Spleen (tissue), 11 donors: Measurements from ENCODE around the gene RBM23. TPM values are rescaled to one million over a fixed set of nuclear protein-coding genes. Genes with fewer than 3 reads are reported as not detected.
"Not testable (repeated sequence)": the region's sequence is repeated elsewhere in the genome, so short reads cannot be mapped to it uniquely, and the experiment has no call there.

Source experiments
- DNase-seq: peaks from one replicate; pipeline ENCODE4 v3.0.0-alpha.2; 2020
- H3K27ac ChIP-seq, 8 donors: fragments of 200-600 bp; sonication (generic) in 7 of 8; 1 replicate in 4 of 8; 2 replicates in 4 of 8; pipeline versions ENCODE4 v1.5.0 to v1.8.0; 2016 to 2021; ENCODE audit warnings: inconsistent platforms in 4 of 8, mild to moderate bottlenecking in 4 of 8, moderate library complexity in 1 of 8
- H3K27me3 ChIP-seq, 7 donors: fragments of 200-600 bp; sonication (generic) in 6 of 7; replicated peaks in 1 of 7; 1 replicate in 4 of 7; 2 replicates in 3 of 7; pipeline versions ENCODE4 v1.5.0 to v1.8.0; 2016 to 2021; ENCODE audit warnings: inconsistent platforms in 3 of 7, mild to moderate bottlenecking in 1 of 7
- H3K36me3 ChIP-seq, 6 donors: fragments of 200-600 bp; sonication (generic) in 5 of 6; 1 replicate in 4 of 6; 2 replicates in 2 of 6; pipeline versions ENCODE4 v1.5.0 to v1.8.0; 2016 to 2021; ENCODE audit warnings: inconsistent platforms in 2 of 6
- H3K4me1 ChIP-seq, 6 donors: fragments of 200-600 bp; sonication (generic) in 5 of 6; 1 replicate in 3 of 6; 2 replicates in 3 of 6; pipeline versions ENCODE4 v1.5.0 to v1.8.0; 2016 to 2021; ENCODE audit warnings: inconsistent platforms in 3 of 6
- H3K4me3 ChIP-seq, 8 donors: fragments of 200-600 bp; sonication (generic) in 7 of 8; 1 replicate in 4 of 8; 2 replicates in 4 of 8; pipeline versions ENCODE4 v1.5.0 to v1.8.0; 2016 to 2021; ENCODE audit warnings: inconsistent platforms in 4 of 8, mild to moderate bottlenecking in 4 of 8, moderate library complexity in 2 of 8
- H3K9me3 ChIP-seq, 8 donors: fragments of 200-600 bp; sonication (generic) in 7 of 8; 1 replicate in 4 of 8; 2 replicates in 4 of 8; pipeline versions ENCODE4 v1.5.0 to v1.8.0; 2016 to 2021; ENCODE audit warnings: inconsistent platforms in 4 of 8
- POLR2A ChIP-seq, 3 donors: fragments of 450-650 bp; IDR thresholded peaks; one replicate each; pipeline ENCODE4 v1.5.1; 2017; ENCODE audit warnings: antibody characterized with exemption in 3 of 3, mild to moderate bottlenecking in 1 of 3
- POLR2AphosphoS5 ChIP-seq, 3 donors: sonication (generic); formaldehyde crosslinking; IDR thresholded peaks; one replicate each; pipeline ENCODE4 v1.5.1; 2017; ENCODE audit warnings: antibody characterized with exemption in 3 of 3
- WGBS, 5 donors: extraction: QIAGEN DNeasy Blood & Tissue Kit in 3 of 5; methylation state at CpG; one replicate each; pipeline versions ENCODE4 v1.1.5 to v1.1.7; 2013 to 2018; 5-methylcytosine and 5-hydroxymethylcytosine counted together
- intact Hi-C: fragments of 100-400 bp; cut with DNase I; formaldehyde crosslinking; loops from one replicate; pipeline ENCODE4 v1.15.0; 2023; ENCODE audit warnings: low total_unique reads
- polyA plus RNA-seq, 3 donors: library from polyadenylated mRNA; stranded (reverse); fragments of 200-250 nt; gene quantifications; one replicate each; pipeline ENCODE4 v1.2.1, GENCODE V29; 2013
- total RNA-seq, 7 donors: library from RNA; depleted of rRNA in 3 of 7; stranded (reverse); fragments of >200 nt in 3 of 7; fragmentation: NEBNext Ultra II Directional in 4 of 7; extraction: Animal tissue kit (Norgen Biotek cat#: 25700) in 4 of 7; gene quantifications; one replicate each; pipeline versions ENCODE4 v1.1.0 to v1.2.1, GENCODE V29; 2016 to 2021
- TF ChIP-seq, protein P1 (sequence below), 11 experiments: fragments of 200-600 bp in 7 of 11; fragments of 450-650 bp in 4 of 11; sonication (generic) in 4 of 11; IDR thresholded peaks in 8 of 11; conservative IDR thresholded peaks in 3 of 11; 1 replicate in 7 of 11; 2 replicates in 4 of 11; pipeline versions ENCODE4 v1.4.0 to v1.8.0; 2016 to 2021; ENCODE audit warnings: antibody characterized with exemption in 11 of 11, inconsistent platforms in 4 of 11, mild to moderate bottlenecking in 1 of 11
- donor health status: healthy with polysubstance abuse.
- donor health status: DM: no; HTN: no; CAD: no; lungs with moderate emphysema.
- donor health status: DM: no; HTN: no; CAD: no.
- donor health status: Bipolar disorder and iron deficiency.
- donor health status: healthy.
- donor health status: DM: no; HTN: no; CAD: no.
- donor health status: DM: yes; HTN: yes; CAD: no.

The RBM23 gene
- total and polyA plus RNA-seq, 10 donors: 19.0 to 875 (median 93.2) TPM

DNA sequence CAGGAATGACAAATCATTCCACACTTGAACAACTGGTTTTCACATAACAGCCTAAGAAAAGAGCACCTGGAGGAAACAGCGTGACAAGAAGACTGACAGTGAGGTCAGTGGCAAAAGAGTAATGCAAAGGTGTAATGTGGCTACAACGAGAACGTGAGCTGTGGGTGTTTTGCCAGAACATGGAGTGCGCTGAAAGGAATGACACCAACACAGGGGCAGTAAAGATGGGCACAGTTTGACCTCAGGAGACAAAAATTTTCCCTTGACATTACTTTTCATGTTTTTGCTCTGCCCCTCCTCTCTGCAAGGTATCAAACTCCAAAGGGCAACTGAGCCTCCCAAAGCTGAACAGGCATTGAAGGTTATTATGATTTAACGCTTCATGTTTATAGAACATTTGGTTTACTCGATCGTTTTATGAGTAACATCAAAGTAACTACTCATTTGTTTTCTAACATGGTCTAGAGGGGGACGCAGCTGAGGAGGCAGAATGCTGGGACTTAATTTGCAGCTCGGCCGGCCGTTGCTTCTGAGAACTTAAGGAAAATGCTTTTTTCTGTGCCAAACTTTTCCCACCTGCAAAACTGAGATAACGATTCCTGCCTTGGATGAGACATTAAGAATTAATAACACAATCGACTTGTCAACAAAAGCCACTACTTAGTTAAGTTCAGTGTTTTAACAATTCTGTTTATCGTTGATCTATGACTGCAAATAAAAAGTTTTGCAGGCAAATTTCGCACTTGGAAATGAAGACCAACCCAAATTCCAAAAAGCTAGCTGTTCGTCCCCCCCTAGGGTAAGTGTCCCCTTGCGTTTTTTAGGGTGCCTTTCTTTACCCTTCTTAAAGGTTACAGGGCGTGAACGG is 37.0 kb upstream of the RBM23 start:
- no peaks in the 10 kb centered on the region for H3K9me3 ChIP-seq

DNA sequence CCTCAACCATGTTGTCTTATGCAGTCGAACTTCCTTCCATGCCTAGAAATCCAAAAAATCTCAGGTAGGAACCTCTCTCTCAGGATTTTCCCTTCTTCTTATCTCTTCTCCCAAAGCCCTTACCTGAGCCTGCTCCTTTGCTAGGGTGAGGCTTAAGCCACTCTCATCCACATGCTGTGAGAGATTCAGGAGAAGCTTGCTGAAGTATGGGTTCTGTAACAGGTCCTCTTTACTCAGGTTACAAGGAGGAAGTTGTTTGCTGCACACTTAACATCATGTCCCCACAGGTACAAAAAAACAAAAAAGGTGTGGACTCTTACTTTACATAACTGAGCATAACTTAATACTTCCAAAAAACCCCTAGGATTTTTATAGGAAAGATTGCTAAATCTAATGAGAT is 33.5 kb upstream of the RBM23 start:
- no peaks in the 10 kb centered on the region for H3K9me3 ChIP-seq
- 89 to 100% (median 97%) methylated on average over 1 of the region's 1 CpG for WGBS, 5 donors
- DNase-seq: no peak
- H3K4me1 ChIP-seq: peaks cover 3 to 59% (median 16%) of the 10 kb centered on the region in 6 donors
- peak overlapping the region in 1 of 8 donors; percentile 38 for H3K4me3 ChIP-seq
- TF ChIP-seq POLR2A (IDR thresholded peaks at IDR 0.05) (no peak), POLR2AphosphoS5 (IDR thresholded peaks at IDR 0.05) (no peak)
- TF ChIP-seq, protein P1, sequence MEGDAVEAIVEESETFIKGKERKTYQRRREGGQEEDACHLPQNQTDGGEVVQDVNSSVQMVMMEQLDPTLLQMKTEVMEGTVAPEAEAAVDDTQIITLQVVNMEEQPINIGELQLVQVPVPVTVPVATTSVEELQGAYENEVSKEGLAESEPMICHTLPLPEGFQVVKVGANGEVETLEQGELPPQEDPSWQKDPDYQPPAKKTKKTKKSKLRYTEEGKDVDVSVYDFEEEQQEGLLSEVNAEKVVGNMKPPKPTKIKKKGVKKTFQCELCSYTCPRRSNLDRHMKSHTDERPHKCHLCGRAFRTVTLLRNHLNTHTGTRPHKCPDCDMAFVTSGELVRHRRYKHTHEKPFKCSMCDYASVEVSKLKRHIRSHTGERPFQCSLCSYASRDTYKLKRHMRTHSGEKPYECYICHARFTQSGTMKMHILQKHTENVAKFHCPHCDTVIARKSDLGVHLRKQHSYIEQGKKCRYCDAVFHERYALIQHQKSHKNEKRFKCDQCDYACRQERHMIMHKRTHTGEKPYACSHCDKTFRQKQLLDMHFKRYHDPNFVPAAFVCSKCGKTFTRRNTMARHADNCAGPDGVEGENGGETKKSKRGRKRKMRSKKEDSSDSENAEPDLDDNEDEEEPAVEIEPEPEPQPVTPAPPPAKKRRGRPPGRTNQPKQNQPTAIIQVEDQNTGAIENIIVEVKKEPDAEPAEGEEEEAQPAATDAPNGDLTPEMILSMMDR (IDR thresholded peaks at IDR 0.05 in 8 of 11, conservative IDR thresholded peaks at IDR 0.05 in 3 of 11): no peak
- no peaks in the 10 kb centered on the region for H3K27me3 ChIP-seq
- H3K36me3 ChIP-seq: peaks cover 0 to 70% (median 39%) of the 10 kb centered on the region in 6 donors
- H3K27ac ChIP-seq: peak overlapping the region in 7 of 8 donors; percentile 49 to 86 (median 85)
- intact Hi-C loops: no loop called here

More for the DNA sequence above, 37.0 kb upstream of the RBM23 start:
- H3K36me3 ChIP-seq: peaks cover 0 to 35% (median 16%) of the 10 kb centered on the region in 6 donors
- H3K27ac ChIP-seq: peak overlapping the region; percentile 82 to 99 (median 95)
- TF ChIP-seq POLR2AphosphoS5 (IDR thresholded peaks at IDR 0.05): no peak
- no peak for TF ChIP-seq POLR2A (IDR thresholded peaks at IDR 0.05)
- TF ChIP-seq, protein P1 (IDR thresholded peaks at IDR 0.05 in 8 of 11, conservative IDR thresholded peaks at IDR 0.05 in 3 of 11): no peak
- H3K4me1 ChIP-seq: peaks cover 3 to 61% (median 20%) of the 10 kb centered on the region in 6 donors
- WGBS, 5 donors: 22 to 36% (median 24%) methylated on average over 19 of the region's 19 CpGs
- DNase-seq: no peak
- intact Hi-C loops: no loop called here
- H3K27me3 ChIP-seq: no peaks in the 10 kb centered on the region
- H3K4me3 ChIP-seq: peak overlapping the region; percentile 48 to 83 (median 66)

DNA sequence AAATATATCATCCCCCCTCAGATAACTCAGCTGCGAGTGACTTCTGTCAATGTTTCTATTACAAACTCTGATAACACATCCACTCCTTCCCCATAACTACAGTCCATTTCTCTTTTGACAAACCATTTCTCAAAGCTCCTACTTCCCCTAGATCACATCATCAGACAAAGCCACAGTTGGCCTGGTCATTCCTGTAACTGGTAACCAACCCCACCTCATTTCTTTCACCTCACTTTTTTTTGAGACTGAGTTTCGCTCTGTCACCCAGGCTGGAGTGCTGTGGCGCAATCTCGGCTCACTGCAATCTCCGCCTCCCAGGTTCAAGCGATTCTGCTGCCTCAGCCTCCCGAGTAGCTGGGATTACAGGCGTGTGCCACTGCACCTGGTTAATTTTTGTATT is 32.8 kb upstream of the RBM23 start:
- TF ChIP-seq POLR2AphosphoS5 (IDR thresholded peaks at IDR 0.05): peak; percentile 17 to 68 (median 41)
- H3K27ac ChIP-seq: peak overlapping the region in 6 of 8 donors; percentile 62 to 86 (median 85)

DNA sequence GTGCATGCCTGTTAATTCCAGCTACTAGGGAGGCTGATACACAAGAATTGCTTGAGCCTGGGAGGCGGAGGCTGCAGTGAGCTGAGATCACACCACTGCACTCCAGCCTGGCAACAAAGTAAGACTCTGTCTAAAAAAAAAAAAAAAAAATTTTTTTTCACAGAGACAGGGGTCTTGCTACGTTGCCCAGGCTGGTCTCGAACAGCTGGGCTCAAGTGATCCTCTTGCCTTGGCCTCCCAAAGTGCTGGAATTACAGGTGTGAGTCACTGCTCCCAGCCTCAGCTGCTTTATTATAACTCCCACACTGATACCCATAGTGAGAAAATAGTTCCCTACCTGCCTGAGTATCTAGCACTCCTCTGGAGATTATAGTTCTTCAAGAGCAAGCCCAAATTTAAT is 26.7 kb upstream of the RBM23 start:
- no peak for TF ChIP-seq POLR2AphosphoS5 (IDR thresholded peaks at IDR 0.05)
- TF ChIP-seq, protein P1 (IDR thresholded peaks at IDR 0.05 in 8 of 11, conservative IDR thresholded peaks at IDR 0.05 in 3 of 11): no peak
- no peak for TF ChIP-seq POLR2A (IDR thresholded peaks at IDR 0.05)
- DNase-seq: no peak
- Histone ChIP-seq H3K9me3 (no peaks in the 10 kb centered on the region), H3K27ac (no peak overlapping the region), H3K4me3 (no peak overlapping the region), H3K27me3 (no peaks in the 10 kb centered on the region), H3K4me1 (peaks cover 0 to 2% (median 0%) of the 10 kb centered on the region in 6 donors), H3K36me3 (peaks cover 0 to 99% (median 41%) of the 10 kb centered on the region in 6 donors)
- intact Hi-C loops: no loop called here
- 93 to 100% (median 98%) methylated on average over 3 of the region's 3 CpGs for WGBS, 5 donors

More for the DNA sequence above, 32.8 kb upstream of the RBM23 start:
- H3K9me3 ChIP-seq, intact Hi-C loops, H3K27me3 ChIP-seq: not testable (repeated sequence)
- WGBS, 5 donors: 59 to 84% (median 68%) methylated on average over 8 of the region's 8 CpGs
- peak; percentile 79 for DNase-seq
- Histone ChIP-seq H3K36me3 (peaks cover 0 to 76% (median 45%) of the 10 kb centered on the region in 6 donors), H3K4me3 (peak overlapping the region in 1 of 8 donors; percentile 38), H3K4me1 (peaks cover 3 to 54% (median 12%) of the 10 kb centered on the region in 6 donors)
